Stimulated activated CD4-positive, alpha-beta T cell treated with anti-CD3 and anti-CD28 coated beads, Interleukin-2, amount 100 ng/mL, for 4 hours (primary cell): Measurements from ENCODE around the gene SPON1.

Experiments
- DNase-seq: peaks from one replicate; pipeline ENCODE4 v3.0.0-alpha.2; 2020; ENCODE audit warnings: low read depth

SPON1 gene

GRCh38 chr11:14189874-14190273 lies 227.4 kb downstream of the SPON1 start:
- DNase-seq, result no peak

DNA sequence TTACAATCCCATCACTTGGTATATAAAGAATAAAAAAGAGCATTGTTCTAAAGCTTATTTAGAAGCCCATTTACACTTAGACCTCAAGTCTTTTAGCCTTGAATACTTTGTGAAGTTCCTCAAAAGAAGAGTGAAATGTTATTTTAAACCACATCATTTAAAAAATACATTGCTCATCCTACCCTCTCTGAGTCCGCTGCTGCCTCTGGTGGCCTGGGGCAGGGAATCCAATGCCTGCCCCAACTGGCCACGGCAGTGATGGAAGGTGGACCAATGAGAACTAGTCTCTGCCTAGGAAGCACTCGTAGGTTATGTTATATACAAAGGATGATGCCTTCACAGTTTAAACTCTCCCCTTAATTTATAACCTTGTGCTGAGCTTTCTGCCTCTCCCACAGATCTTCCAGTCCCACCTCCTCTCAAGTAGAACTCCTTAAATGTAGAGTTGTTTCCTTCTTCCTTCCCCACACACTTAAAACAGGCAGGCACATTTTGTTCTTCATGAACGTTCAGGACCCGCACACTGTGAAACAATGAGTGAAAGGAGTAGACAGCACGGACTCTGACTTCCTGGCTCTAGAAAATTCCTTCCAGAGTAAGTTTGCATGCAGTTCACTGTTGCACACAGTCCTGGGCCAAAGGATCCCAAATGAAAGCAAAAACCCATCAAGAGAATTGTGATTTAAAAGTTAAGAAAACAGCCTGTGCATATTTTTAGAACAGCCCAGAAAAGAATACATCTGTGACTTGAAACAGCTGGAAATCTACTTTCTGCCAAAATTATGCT lies 228.7 kb downstream of the SPON1 start:
- DNase-seq, result no peak

GRCh38 chr11:14193644-14194043 lies 231.1 kb downstream of the SPON1 start:
- no peak for DNase-seq

DNA sequence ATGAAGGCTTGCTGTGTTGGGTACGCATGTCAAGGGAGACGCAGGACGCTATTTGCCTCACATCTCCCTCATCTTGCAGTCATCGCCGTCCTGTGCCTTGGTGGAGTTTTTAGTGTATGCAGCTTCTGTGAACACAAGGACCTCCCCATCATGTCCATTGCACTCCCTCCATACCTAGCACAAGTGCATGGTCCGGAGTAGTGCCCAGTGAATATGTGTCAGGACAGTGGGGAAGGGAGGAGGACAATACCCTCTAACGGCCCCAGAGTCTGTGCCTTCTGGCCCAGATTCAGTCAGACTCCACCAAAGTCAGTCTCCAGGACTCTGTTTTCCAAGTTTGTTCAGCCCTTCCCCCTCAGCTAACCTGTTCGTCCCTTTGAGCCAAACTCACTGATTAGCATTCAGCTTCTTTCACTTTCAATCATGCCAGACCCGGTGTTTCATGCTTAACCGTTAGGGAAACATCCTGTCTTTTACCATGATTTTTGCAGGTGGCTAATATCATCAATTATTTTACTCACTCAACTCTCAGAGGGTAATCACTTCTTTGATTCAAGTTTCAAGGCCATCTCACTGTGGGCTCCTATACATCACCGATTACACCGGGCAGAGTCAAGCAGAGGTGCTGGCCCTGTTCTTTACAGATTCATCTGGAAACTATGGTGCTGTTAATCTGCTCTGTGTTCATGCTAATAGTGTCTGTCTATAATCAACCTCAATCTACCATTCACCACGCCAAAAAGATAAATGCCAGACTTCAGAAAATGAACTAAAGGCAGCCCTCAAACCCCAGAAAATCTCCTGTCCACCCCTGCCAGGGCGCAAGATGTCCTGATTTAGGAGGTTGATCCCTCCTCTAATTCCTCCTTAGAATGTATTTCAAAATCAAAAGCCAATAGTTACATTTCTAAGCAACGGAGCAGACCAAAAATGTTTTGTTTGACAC lies 240.0 kb downstream of the SPON1 start:
- no peak for DNase-seq

- DNase-seq, result no peak
Observed at GRCh38 chr11:14203321-14203720, 240.8 kb downstream of the SPON1 start.

DNA sequence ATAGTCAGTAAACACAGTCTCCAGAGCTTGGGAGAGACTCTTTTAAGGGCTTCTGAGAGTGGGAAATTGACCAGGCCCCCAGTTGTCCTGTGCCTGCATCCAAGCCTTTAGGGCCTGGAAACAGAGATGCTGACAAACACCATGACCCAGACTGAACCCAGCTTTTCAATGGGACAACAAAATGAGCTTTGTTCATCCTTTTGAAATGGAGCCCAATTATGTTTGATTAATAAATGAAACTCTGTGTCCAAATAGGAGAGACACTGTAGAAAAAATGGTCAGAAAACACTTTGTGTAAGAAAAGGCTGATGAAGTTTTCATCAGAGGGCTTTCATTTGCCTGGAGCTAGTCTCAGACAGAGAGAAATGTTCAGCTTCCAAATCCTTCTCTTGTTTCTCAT lies 250.5 kb downstream of the SPON1 start:
- DNase-seq, result no peak

DNA sequence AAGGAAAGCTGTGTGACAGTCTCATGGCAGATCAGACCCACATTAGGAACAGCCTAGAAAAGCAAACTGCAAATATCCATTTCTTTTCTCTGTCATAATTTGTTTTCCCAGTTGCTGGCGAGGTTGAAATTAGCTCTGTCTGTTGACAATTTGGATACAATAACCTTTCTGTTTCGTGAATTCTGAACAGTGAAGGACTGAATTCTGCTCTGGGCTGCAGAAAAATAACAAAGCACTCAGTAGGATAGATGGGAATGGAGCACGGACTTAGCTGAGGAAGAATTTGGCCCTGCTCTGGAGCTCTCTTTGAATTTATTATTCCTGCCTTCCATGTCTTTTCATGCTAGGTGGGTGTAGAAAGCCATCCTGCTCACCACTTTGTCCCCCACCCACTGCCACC lies 256.2 kb downstream of the SPON1 start:
- DNase-seq, result no peak

DNA sequence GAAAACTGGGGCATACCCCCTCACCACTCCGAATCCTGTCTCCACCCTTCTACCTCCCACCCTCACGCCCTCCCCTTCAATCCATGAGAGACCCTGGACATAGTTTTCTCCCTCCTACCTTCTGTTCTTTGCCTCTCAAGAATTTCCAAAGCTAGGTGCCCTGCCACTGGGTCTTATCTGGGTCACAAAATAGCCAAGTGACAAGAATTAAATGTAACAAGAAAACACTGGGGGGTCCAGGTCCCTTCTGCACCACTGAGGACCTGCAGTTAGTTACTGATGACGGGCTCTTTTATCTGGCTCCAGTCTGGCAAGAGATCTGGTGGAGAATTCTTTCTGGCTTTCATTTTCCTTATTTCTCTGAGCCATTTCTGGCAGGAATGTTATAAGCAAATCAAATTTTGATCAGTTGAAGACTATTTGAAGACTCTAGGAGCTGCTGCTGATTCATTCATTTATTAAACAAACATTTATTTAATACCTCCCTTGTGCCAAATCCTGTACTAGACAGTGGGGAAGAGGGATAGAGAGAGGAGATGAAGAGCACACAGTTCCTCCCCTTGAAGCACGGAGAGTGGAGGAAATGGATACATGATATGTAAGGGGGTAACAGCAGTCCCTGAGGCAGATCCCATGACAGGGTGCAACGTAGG lies 261.2 kb downstream of the SPON1 start:
- no peak for DNase-seq

- DNase-seq, result no peak
Observed at GRCh38 chr11:14224395-14224794, 261.9 kb downstream of the SPON1 start.

DNA sequence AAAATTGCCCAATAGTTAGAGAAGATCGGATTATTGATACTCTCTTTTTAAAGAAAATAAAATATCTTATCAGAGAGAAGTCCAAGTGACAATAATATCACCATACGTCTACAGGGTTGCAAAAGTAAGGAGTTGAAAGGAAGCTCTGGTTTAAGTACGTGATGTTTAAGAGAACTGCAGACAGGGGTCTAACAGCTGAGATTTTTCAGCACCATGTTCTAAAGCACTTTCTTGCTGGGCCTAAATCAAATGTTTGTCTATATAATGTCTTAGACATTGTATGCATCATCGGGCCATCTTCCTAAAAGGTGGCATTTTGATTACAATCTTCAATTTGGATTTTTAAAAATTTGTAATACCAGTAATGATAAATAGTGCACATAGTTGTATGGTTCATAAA lies 263.1 kb downstream of the SPON1 start:
- no peak for DNase-seq

- no peak for DNase-seq
Observed at GRCh38 chr11:14228356-14228755, 265.8 kb downstream of the SPON1 start.

- DNase-seq, result no peak
Observed at GRCh38 chr11:14229472-14229871, 266.9 kb downstream of the SPON1 start.

DNA sequence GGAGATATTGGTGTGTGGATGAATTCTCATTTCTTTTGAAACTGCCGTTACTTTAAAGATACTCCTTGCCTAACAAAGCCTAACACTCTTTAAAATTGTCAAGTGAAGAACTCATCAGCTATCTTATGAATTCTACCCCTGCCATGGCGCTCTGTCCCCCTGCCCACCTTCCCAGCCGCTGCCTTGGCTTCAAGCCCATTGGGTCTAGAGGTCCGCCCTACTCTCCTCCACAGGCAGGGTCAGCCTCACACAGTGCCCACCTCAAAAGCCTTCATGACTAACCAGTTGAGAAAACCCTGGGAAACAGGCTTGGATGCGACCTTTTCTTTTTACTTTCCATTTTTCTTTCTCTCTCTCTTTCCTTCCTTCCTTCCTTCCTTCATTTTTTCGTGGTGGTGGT lies 267.9 kb downstream of the SPON1 start:
- DNase-seq, result no peak

DNA sequence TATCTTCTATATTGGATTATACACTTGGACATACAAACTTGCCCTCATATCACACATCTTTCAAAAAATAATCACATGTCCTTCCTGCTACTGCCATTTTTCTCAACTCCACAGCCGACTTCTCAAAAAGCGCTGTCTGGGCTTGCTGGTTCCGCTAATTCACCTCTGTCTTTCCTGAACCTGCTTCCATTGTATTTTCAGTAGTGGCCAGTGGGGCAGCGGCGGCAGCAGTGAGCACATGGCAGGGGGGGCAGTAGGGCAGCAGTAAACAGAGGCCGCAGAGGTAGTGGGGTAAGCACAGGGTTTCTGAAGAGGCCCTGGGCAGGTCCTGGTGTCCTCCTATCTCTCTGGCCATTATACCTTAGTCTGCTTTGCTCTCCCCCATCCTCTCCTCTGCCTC lies 270.1 kb downstream of the SPON1 start:
- no peak for DNase-seq

DNA sequence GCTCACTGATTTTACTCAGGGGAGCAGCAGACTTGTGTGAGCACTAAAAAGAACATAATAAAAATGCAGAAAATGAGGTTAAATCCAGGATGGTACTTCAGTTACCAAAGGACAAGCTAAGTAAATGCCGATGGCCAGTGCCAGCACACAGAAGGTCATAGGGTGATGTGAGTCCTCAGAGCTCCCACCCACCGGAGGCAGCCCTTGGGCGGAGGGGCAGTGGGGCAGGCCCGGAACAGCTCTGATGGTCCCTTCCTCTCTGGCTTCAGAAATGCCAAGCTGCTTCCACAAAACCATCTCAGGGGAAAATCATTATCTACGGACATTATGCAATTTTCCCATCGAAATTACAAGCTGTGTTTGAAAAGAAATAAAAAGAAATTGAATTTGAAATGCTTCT lies 271.9 kb downstream of the SPON1 start:
- no peak for DNase-seq

- no peak for DNase-seq
Observed at GRCh38 chr11:14235701-14236100, 273.2 kb downstream of the SPON1 start.

DNA sequence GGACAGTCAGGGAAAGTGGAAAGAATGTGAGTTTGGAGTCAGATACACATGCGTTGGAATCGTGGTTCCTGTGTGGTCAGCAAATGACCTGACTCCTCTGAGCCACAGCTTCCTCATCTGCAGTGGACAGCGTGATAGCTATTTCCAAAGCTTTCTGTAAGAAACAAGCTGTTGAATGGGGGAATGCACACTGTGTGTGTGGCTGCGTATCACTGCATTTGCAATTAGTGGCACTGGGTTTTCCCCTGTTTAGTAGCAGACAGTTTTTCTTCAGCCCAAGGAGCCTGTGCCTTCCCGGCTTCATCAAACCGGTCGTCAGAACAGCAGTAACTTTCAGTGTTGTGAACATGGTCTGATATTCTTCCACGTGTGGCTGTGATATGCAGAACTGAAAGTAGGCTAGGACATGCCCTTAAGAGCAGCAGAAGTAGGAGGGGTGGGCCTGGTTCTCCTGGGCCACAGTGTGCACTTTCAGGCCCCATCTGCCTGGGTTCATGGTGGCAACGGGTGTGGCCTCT lies 275.0 kb downstream of the SPON1 start:
- no peak for DNase-seq

GRCh38 chr11:14240221-14240620 lies 277.7 kb downstream of the SPON1 start:
- no peak for DNase-seq

- no peak for DNase-seq
Observed at GRCh38 chr11:14240951-14241350, 278.4 kb downstream of the SPON1 start.

- DNase-seq, result no peak
Observed at GRCh38 chr11:14242187-14242586, 279.7 kb downstream of the SPON1 start.

DNA sequence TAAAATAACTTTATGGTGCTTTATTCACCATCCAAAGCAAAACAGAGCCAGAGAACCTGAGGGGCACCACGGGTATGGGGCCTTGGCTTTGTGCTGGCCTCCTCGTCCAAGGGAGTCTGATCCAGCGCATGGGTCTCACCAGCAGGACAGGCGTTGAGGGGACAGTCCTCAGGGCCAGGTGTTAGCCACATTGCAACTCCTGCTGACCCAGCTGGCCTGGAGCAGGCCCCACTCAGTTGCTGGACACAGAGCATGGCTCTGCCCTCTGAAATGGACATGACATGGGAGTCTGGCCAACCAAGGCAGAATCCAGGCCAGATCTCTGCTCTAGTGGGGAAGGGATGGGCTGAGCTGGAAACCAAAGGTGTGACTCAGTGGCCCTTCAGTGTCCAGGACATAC lies 280.2 kb downstream of the SPON1 start:
- DNase-seq, result no peak

- no peak for DNase-seq
Observed at GRCh38 chr11:14244926-14245325, 282.4 kb downstream of the SPON1 start.

GRCh38 chr11:14245444-14245843 lies 282.9 kb downstream of the SPON1 start:
- no peak for DNase-seq
